HG02678 (cell line): ENCODE data around the gene AKAP12.
"Not testable (repeated sequence)": the region's sequence is repeated elsewhere in the genome, so short reads cannot be mapped to it uniquely, and the experiment has no call there.

Experiments
- ATAC-seq: cut with Tn5 transposase; IDR thresholded peaks from one replicate; pipeline ENCODE4 v1.9.1; 2021; ENCODE audit warnings: mild to moderate bottlenecking, moderate library complexity; ENCODE audit not compliant: unreplicated experiment

AKAP12 gene

GRCh38 chr6:151375833-151376232 lies 136.1 kb downstream of the AKAP12 start:
- ATAC-seq: no peak

DNA sequence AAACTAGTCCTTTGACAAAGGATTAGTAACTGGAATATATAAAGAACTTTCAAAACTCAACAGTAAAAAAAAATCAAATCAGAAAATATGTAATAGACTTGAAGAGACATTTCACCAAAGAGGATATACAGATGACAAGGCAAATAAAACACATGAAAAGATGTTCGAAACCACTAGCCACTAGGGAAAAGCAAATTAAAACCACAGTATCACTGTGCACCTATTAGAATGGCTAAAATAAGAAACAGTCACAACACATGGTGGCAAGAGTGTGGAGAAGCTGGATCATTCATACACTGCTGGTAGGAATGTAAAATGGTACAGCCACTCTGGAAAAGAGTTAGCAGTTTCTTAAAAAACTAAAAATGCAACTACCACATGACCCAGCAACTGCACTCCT lies 136.7 kb downstream of the AKAP12 start:
- peak; percentile 40 for ATAC-seq

DNA sequence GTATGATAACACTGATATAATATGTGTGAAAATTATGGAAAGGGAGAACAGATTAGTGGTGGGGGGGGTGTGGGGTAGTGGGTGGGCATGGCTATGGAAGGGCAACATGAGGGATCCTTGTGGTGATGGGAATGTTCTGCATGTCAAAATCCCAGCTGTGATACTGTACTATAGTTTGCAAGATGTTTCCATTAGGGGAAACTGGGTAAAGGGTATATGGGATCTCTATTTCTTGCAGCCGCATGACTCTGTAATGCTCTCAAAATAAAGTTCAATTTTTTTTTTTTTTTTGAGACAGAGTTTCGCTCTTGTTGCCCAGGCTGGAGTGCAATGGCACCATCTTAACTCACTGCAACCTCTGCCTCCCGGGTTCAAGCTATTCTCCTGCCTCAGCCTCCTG lies 137.3 kb downstream of the AKAP12 start:
- ATAC-seq: no peak

GRCh38 chr6:151379933-151380847 lies 140.4 kb downstream of the AKAP12 start:
- peak; percentile 65 for ATAC-seq

- ATAC-seq: no peak
These were observed 141.1 kb downstream of the AKAP12 start for GRCh38 chr6:151380848-151381205.

DNA sequence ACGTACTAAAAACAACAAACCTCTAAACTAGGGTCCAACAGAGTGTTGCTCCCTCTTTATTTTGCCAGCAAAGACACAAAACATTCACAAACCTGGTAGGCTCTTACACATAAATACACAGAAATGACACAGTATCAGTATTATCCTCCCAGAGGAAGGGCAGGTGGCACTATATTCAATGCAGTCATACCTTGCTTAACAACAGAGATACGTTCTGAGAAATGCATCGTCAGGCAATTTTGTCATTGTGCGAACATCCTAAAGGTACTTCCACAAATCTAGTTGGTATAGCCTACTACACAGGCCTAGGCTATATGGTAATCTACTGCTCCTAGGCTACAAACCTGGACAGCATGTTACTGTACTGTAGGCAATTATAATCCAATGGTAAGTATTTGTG lies 142.0 kb downstream of the AKAP12 start:
- no peak for ATAC-seq

DNA sequence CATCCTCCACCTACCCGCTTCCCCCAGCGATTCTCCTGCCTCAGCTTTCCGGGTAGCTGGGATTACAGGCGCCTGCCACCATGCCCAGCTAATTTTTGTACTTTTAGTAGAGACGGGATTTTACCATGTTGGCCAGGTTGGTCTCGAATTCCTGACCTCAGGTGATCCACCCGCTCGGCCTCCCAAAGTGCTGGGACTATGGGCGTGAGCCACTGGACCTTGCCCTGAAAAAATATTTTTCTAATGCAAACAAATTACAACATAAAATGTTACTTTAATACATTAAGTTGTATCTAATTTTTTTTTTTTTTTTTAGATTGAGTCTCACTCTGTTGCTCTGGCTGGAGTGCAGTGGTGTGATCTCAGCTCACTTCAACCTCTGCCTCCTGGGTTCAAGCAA lies 142.9 kb downstream of the AKAP12 start:
- ATAC-seq: not testable (repeated sequence)

- ATAC-seq: no peak
These were observed 144.4 kb downstream of the AKAP12 start for GRCh38 chr6:151384151-151384550.

DNA sequence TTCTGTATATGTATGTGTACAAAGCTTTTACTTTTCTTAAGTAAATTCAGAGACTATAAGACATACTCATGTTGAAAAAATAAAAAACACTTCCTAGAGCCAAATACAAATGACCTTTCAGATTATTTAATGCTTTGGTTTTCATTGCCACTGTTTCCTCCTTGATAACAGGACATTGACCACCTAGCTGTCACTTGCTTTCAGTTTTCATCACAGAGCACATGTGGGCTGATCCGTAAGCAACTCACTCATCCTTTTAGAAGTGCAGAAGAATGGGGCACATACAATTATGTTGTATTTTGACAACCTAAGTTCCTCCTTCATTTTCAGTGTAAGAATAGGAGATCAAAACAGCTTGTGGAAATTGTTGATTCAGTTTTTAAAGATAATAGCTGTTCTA lies 145.4 kb downstream of the AKAP12 start:
- no peak for ATAC-seq

DNA sequence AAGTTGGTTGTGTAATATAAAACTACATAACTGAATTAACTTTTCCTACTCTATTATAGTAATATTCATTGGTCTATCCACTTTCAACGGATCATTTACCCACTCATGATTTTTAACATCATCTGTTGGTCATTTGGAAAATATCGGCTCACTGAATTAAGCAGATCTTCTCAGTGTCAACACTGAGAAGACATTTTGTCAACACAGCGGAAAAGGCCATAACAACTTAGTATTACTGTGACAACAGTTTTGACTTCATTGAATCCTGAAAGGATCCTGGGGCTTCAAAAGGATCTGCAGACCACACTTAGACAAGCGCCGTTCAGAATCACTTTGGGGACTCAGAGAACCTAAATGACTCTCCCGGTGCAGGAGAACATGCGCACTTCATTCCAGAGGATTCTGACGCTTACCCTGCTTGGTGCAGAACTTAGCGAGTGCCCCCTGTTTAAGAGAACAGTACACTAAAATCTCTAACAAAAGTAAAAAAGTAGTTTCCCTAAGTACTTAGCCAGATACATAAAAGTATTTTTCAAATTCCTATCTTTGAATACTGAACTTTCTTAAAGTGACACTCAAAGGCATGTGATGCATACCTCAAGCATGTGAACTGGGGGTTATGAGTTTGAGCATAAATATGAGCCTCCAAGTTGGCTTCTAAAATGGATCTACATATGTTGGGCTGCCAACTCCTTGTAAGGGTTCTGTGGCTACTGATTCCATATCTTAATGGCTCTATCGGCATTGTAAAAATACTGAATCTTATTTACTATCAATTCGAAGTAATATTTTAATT lies 147.6 kb downstream of the AKAP12 start:
- ATAC-seq: no peak

DNA sequence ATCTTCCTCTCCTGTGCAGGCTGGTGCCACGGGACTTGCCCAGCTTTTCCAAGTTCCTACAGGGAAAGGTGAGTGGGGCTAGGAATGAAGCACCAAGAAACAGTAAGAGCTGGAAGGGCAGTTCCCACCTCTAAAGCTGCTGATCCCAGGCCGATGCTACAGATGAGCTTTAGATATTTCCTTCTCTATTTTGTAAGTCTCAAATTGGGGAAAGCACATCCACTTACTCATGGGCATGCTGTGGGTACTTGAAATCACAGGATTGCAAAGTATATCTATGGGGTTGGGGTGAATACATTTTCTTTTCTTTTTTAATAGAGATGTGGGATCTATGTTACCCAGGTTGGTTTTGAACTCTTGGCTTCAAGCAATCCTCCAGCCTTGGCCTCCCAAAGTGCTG lies 148.5 kb downstream of the AKAP12 start:
- ATAC-seq: no peak

DNA sequence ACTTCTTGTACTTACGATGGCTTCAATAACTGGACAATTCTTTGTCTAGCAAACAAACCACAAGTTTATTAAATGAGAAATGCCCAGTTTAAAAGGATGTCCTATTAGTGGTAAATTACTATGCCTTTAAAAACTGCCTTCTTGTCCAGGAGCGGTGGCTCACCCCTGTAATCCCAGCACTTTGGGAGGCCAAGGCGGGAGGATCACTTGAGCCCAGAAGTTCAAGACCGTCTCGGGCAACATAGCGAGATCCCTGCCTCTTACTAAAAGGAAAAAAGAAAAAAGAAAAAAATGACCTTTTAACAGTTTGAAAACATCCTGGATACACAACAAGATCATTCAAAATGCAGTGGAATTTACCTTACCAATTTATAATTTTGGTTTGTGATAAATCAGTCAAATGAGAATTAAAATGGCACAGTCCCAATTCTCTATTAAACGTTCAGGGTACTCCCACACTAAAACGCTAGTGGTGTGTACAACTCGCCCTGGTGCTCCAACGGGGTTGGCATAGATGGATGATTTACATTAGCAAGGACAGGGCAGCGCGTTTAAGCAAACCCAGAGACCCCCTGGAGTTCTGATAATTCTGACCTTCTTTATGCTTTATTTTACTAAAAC lies 149.3 kb downstream of the AKAP12 start:
- ATAC-seq: no peak

GRCh38 chr6:151389618-151390275 lies 150.0 kb downstream of the AKAP12 start:
- peak; percentile 64 for ATAC-seq

DNA sequence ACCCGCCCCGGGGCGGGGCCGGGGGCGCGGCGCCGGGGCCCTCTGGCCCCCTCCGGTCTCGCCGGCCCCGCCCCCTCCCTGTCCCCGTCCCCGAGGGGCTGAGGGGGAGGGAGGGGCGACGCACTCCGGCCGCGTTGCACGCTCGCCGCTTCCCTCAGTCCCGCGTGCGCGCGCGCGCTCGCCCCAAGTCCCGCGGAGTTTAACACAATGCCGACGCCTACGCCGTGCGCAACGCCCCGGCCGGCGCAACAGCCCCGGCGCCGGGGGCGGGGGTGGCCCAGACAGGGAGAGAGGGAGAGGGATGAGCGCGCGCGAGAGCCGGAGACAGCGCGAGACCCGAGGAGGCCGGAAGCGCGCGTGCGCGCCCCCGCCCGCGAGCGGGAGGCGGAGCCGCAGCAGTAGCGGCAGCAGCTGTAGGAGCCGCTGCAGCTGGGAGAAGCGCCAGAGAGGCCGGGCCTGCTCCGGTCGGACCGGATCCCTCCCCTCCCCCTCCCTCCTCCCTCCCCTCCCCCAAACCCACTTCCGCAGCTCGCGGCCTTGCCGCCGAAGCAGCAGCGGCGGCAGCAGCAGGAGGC lies 150.6 kb downstream of the AKAP12 start:
- ATAC-seq: peak; percentile 77

DNA sequence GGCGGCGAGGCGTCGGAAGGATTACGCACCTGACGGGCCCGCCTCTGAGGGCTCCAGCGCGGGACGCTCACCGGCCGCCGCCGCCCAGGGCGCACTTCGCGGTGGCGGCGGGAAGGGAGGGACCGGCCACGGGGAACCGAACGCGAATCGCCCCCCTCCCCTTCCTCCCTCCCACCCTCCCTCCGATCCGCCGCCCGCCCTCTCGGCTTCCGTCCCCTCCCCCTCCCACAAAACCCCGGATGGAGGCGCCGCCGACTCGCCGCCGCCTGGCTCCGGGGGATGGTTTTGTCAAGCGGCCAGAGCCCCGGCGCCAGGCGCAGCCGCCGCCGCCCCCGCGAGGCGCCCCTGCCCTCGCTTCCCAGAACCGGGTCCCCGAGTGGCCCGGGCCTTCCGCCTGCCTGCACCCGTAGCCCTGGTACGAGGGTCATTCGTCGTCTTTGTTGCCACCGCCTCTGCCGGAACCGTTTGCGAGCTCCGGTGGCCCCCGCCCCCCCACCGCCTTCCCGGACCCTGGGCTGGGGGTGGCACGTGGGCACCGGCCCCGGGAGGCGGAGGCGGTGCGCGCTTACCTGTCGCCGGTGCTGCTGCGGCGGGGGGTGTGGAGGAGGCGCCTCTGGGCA lies 151.2 kb downstream of the AKAP12 start:
- ATAC-seq: peak; percentile 3

DNA sequence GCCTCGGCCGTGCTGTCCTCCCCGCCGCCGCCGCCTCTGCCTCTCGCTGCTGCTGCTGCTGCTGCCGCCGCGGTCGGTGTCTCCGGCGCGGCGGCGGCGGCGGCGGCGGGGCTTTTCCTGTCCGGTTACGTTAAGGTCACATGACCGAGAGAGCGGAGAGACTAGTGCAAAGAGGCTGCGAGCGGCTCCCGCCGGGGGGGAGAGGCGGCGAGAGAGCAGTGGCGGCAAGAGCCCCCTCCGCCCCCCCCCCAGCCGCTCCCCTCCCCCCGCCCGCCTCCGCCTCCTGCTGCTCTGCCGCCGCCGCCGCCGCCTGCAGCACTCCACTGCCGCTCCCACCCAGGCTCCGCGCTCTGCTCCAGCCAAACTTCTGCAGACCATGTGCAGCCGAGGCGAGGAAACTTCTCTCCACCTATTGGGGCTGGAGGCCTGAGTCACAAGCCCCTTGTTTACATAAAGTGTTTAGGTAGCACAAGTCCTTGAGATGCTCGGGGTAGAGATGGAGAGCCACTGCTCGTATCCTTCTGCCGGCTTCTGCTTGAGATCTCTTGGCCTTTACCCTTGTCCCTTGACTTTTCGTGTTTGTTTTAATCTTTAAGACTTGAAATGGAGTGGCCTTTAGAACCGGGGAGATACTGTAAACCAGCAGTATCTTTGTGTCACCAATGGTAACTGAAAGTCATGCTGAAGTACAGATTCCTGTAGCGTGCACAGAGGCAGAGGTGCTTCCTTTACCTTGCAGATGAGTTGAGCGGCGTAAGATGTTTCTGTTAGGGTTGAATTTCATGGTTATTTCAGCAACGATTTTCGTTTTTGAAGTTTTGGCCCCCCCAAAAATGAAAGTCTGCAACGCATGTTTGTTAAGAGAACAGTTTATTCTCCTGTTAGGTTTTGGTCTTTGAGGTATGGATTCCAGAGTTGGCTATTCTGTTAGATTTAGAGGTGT lies 152.0 kb downstream of the AKAP12 start, which contains the start of gene ZBTB2:
Gene ZBTB2 (minus strand): TSS at position 89 of the 943 bp plus-strand sequence. CDS start 17,922 bp downstream, outside the sequence.
- ATAC-seq: peak; percentile 12

- no peak for ATAC-seq
These were observed 152.7 kb downstream of the AKAP12 start for GRCh38 chr6:151392427-151392826.

- ATAC-seq: no peak
These were observed 153.6 kb downstream of the AKAP12 start for GRCh38 chr6:151393410-151393809.

DNA sequence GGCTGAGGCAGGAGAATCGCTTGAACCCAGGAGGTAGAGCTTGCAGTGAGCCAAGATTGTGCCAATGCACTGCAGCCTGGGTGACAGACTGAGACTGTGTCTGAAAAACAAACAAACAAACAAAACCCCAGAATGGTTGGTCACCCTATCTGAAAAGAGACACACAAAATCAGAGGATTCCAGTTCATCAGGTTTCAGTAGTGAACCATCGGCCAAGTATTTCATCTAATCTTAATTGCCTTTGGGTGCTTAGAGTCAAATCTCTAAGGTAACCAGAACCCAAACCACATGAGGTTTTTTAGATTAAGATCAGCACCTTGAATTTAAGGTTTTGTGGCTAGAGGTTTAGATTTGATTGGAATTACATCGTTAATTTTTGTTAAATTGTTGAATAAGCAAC lies 159.9 kb downstream of the AKAP12 start:
- no peak for ATAC-seq
